Neural progenitor cell (in vitro differentiated cells): ENCODE measurements around the gene ADAM17. TPM values are rescaled to one million over a fixed set of nuclear protein-coding genes. Genes with fewer than 3 reads are reported as not detected.
A peak's percentile ranks its signal among the peaks of the same experiment; 100 is the strongest.

ENCODE experiments used
- DNase-seq: peaks from one replicate; pipeline ENCODE4 v3.0.0-alpha.2; 2016; ENCODE audit warnings: low spot score
- H2AFZ ChIP-seq: fragments of 200-600 bp; sonication (generic); replicated peaks from 2 replicates; pipeline ENCODE4 v1.6.1; 2016; ENCODE audit warnings: antibody characterized with exemption
- H3F3A ChIP-seq: fragments of 200-600 bp; sonication (generic); 2 replicates; pipeline ENCODE4 v1.6.1; 2016; ENCODE audit warnings: antibody characterized with exemption, low read depth
- H3K27ac ChIP-seq: fragments of 200-600 bp; sonication (generic); 2 replicates; pipeline ENCODE4 v1.5.1; 2016; ENCODE audit warnings: mild to moderate bottlenecking
- H3K27me3 ChIP-seq: fragments of 200-600 bp; sonication (generic); 2 replicates; pipeline ENCODE4 v1.6.1; 2016; ENCODE audit warnings: mild to moderate bottlenecking, moderate library complexity
- H3K36me3 ChIP-seq: fragments of 200-600 bp; sonication (generic); 2 replicates; pipeline ENCODE4 v1.5.1; 2016
- H3K4me1 ChIP-seq: fragments of 200-600 bp; sonication (generic); 2 replicates; pipeline ENCODE4 v1.6.1; 2016; ENCODE audit warnings: mixed run types
- H3K4me2 ChIP-seq: fragments of 200-600 bp; sonication (generic); 2 replicates; pipeline ENCODE4 v1.6.1; 2016
- H3K4me3 ChIP-seq: fragments of 200-600 bp; sonication (generic); 2 replicates; pipeline ENCODE4 v1.5.1; 2016
- H3K79me2 ChIP-seq: fragments of 200-600 bp; sonication (generic); 2 replicates; pipeline ENCODE4 v1.6.1; 2016; ENCODE audit warnings: low read depth
- H3K9ac ChIP-seq: fragments of 200-600 bp; sonication (generic); 2 replicates; pipeline ENCODE4 v1.6.1; 2016
- H3K9me3 ChIP-seq: fragments of 200-600 bp; sonication (generic); 2 replicates; pipeline ENCODE4 v1.5.1; 2016; ENCODE audit warnings: low read depth
- H4K20me1 ChIP-seq: fragments of 200-600 bp; sonication (generic); 2 replicates; pipeline ENCODE4 v1.6.1; 2016; ENCODE audit warnings: low read depth
- H3K27ac Mint-ChIP-seq: 3 replicates; pipeline ENCODE4 v1.8.0; 2021; ENCODE audit warnings: mixed read lengths
- H3K27me3 Mint-ChIP-seq: 2 replicates; pipeline ENCODE4 v1.8.0; 2022; ENCODE audit warnings: low read depth, mild to moderate bottlenecking, inconsistent platforms, moderate library complexity, mixed read lengths; ENCODE audit not compliant: insufficient read depth
- H3K36me3 Mint-ChIP-seq: 3 replicates; pipeline ENCODE4 v1.8.0; 2021; ENCODE audit warnings: mixed read lengths
- H3K4me1 Mint-ChIP-seq: 3 replicates; pipeline ENCODE4 v1.8.0; 2021; ENCODE audit warnings: mixed read lengths
- H3K4me3 Mint-ChIP-seq: 3 replicates; pipeline ENCODE4 v1.8.0; 2021; ENCODE audit warnings: mild to moderate bottlenecking, moderate library complexity, mixed read lengths
- H3K9me3 Mint-ChIP-seq: 3 replicates; pipeline ENCODE4 v1.8.0; 2020; ENCODE audit warnings: mixed read lengths
- CTCF ChIP-seq: fragments of 200-600 bp; sonication (generic); IDR thresholded peaks from 2 replicates; pipeline ENCODE4 v1.5.1; 2017; ENCODE audit warnings: antibody characterized with exemption, mild to moderate bottlenecking
- EZH2 ChIP-seq: fragments of 200-600 bp; sonication (generic); IDR thresholded peaks from 2 replicates; pipeline ENCODE4 v1.6.1; 2017; ENCODE audit warnings: antibody characterized with exemption, mild to moderate bottlenecking, moderate library complexity
- EZH2phosphoT487 ChIP-seq: fragments of 200-600 bp; sonication (generic); IDR thresholded peaks from 2 replicates; pipeline ENCODE4 v1.6.1; 2017; ENCODE audit warnings: antibody characterized with exemption
- total RNA-seq: library from RNA; depleted of rRNA; stranded (reverse); fragments of >200 nt; gene quantifications from 2 replicates; pipeline ENCODE4 v1.2.3, GENCODE V29; 2015; ENCODE audit warnings: low replicate concordance

ADAM17 gene
- total RNA-seq, 1 donor from 2014 or later, result 72.1 TPM

- no peaks in the 10 kb centered on the region for H3K36me3 ChIP-seq
- H4K20me1 ChIP-seq, result no peaks in the 10 kb centered on the region
- TF ChIP-seq CTCF (peak; percentile 12), EZH2 (no peak), EZH2phosphoT487 (no peak)
- no peak overlapping the region for H3K27ac ChIP-seq
- H3K4me2 ChIP-seq, result no peak overlapping the region
- H3K79me2 ChIP-seq, result no peaks in the 10 kb centered on the region
- H3K27me3 ChIP-seq, result no peaks in the 10 kb centered on the region
- H3F3A ChIP-seq, result peaks cover 4% of the 10 kb centered on the region
- no peak for DNase-seq
- Mint-ChIP-seq H3K27me3 (peaks cover 3% of the 10 kb centered on the region), H3K4me1 (no peaks in the 10 kb centered on the region), H3K36me3 (peaks cover 2% of the 10 kb centered on the region), H3K9me3 (no peaks in the 10 kb centered on the region), H3K4me3 (no peak overlapping the region), H3K27ac (no peak overlapping the region)
- H3K9me3 ChIP-seq, result no peaks in the 10 kb centered on the region
- no peak overlapping the region for H3K9ac ChIP-seq
- no peak overlapping the region for H2AFZ ChIP-seq
- H3K4me3 ChIP-seq, result no peak overlapping the region
- H3K4me1 ChIP-seq, result no peaks in the 10 kb centered on the region
Measured at GRCh38 chr2:9573840-9574239, 18.2 kb upstream of the ADAM17 start.

- Histone ChIP-seq H2AFZ (no peak overlapping the region), H3K27me3 (no peaks in the 10 kb centered on the region), H3K9ac (no peak overlapping the region), H3K27ac (no peak overlapping the region), H3F3A (peaks cover 4% of the 10 kb centered on the region), H3K4me1 (no peaks in the 10 kb centered on the region), H3K36me3 (no peaks in the 10 kb centered on the region), H3K4me3 (no peak overlapping the region), H3K9me3 (no peaks in the 10 kb centered on the region), H3K4me2 (no peak overlapping the region), H4K20me1 (no peaks in the 10 kb centered on the region), H3K79me2 (no peaks in the 10 kb centered on the region)
- no peak for DNase-seq
- Mint-ChIP-seq H3K4me1 (no peaks in the 10 kb centered on the region), H3K27me3 (peaks cover 3% of the 10 kb centered on the region), H3K27ac (no peak overlapping the region), H3K36me3 (peaks cover 2% of the 10 kb centered on the region), H3K4me3 (no peak overlapping the region), H3K9me3 (no peaks in the 10 kb centered on the region)
- no peak for TF ChIP-seq EZH2phosphoT487
- no peak for TF ChIP-seq CTCF
- TF ChIP-seq EZH2, result no peak
Measured at GRCh38 chr2:9573013-9573720, 17.5 kb upstream of the ADAM17 start.

GRCh38 chr2:9570182-9571060, 14.8 kb upstream of the ADAM17 start:
- no peaks in the 10 kb centered on the region for H3K4me1 Mint-ChIP-seq
- no peak overlapping the region for H3K4me3 ChIP-seq
- no peaks in the 10 kb centered on the region for H3K79me2 ChIP-seq
- H3K9me3 Mint-ChIP-seq, result no peaks in the 10 kb centered on the region
- H3K4me1 ChIP-seq, result no peaks in the 10 kb centered on the region
- no peak overlapping the region for H3K4me2 ChIP-seq
- H3K27me3 Mint-ChIP-seq, result no peaks in the 10 kb centered on the region
- TF ChIP-seq EZH2 (no peak), CTCF (no peak), EZH2phosphoT487 (no peak)
- H4K20me1 ChIP-seq, result no peaks in the 10 kb centered on the region
- H3K9ac ChIP-seq, result no peak overlapping the region
- no peaks in the 10 kb centered on the region for H3K9me3 ChIP-seq
- H2AFZ ChIP-seq, result no peak overlapping the region
- H3F3A ChIP-seq, result peaks cover 4% of the 10 kb centered on the region
- no peak for DNase-seq
- no peak overlapping the region for H3K27ac Mint-ChIP-seq
- no peaks in the 10 kb centered on the region for H3K27me3 ChIP-seq
- peaks cover 2% of the 10 kb centered on the region for H3K36me3 Mint-ChIP-seq
- no peaks in the 10 kb centered on the region for H3K36me3 ChIP-seq
- no peak overlapping the region for H3K4me3 Mint-ChIP-seq
- no peak overlapping the region for H3K27ac ChIP-seq
